Endothelial cell (in vitro differentiated cells): Measurements from ENCODE around the gene PMM2. TPM values are rescaled to one million over a fixed set of nuclear protein-coding genes. Genes with fewer than 3 reads are reported as not detected.
"Not testable (repeated sequence)": the region's sequence is repeated elsewhere in the genome, so short reads cannot be mapped to it uniquely, and the experiment has no call there.

Experiments
- DNase-seq: peaks from one replicate; pipeline ENCODE4 v3.0.0; 2021; ENCODE audit warnings: low spot score
- H3K27ac Mint-ChIP-seq: one replicate; pipeline ENCODE4 v1.8.0; 2021; ENCODE audit warnings: mixed read lengths, inconsistent platforms; ENCODE audit not compliant: unreplicated experiment
- H3K27me3 Mint-ChIP-seq: one replicate; pipeline ENCODE4 v1.8.0; 2021; ENCODE audit warnings: mild to moderate bottlenecking, moderate library complexity, mixed read lengths, inconsistent platforms; ENCODE audit not compliant: unreplicated experiment
- H3K36me3 Mint-ChIP-seq: one replicate; pipeline ENCODE4 v1.8.0; 2021; ENCODE audit warnings: mild to moderate bottlenecking, low read depth, mixed read lengths, inconsistent platforms; ENCODE audit not compliant: unreplicated experiment
- H3K4me1 Mint-ChIP-seq: one replicate; pipeline ENCODE4 v1.8.0; 2021; ENCODE audit warnings: mild to moderate bottlenecking, mixed read lengths, inconsistent platforms; ENCODE audit not compliant: unreplicated experiment
- H3K4me3 Mint-ChIP-seq: one replicate; pipeline ENCODE4 v1.8.0; 2021; ENCODE audit warnings: mild to moderate bottlenecking, mixed read lengths, inconsistent platforms; ENCODE audit not compliant: unreplicated experiment
- H3K9me3 Mint-ChIP-seq: one replicate; pipeline ENCODE4 v1.8.0; 2021; ENCODE audit warnings: mixed read lengths, inconsistent platforms; ENCODE audit not compliant: unreplicated experiment
- CTCF ChIP-seq: fragments of 200-600 bp; sonication (generic); IDR thresholded peaks from one replicate; pipeline ENCODE4 v1.5.0; 2021; ENCODE audit warnings: antibody characterized with exemption; ENCODE audit not compliant: unreplicated experiment
- total RNA-seq: library from RNA; stranded (reverse); fragmentation: NEBNext Ultra II Directional; extraction: Animal tissue kit (Norgen Biotek cat#: 25700); gene quantifications from one replicate; pipeline ENCODE4 v1.2.1, GENCODE V29; 2021; ENCODE audit not compliant: unreplicated experiment

Gene PMM2
- total RNA-seq, 1 donor from 2014 or later = 19.3 TPM

DNA sequence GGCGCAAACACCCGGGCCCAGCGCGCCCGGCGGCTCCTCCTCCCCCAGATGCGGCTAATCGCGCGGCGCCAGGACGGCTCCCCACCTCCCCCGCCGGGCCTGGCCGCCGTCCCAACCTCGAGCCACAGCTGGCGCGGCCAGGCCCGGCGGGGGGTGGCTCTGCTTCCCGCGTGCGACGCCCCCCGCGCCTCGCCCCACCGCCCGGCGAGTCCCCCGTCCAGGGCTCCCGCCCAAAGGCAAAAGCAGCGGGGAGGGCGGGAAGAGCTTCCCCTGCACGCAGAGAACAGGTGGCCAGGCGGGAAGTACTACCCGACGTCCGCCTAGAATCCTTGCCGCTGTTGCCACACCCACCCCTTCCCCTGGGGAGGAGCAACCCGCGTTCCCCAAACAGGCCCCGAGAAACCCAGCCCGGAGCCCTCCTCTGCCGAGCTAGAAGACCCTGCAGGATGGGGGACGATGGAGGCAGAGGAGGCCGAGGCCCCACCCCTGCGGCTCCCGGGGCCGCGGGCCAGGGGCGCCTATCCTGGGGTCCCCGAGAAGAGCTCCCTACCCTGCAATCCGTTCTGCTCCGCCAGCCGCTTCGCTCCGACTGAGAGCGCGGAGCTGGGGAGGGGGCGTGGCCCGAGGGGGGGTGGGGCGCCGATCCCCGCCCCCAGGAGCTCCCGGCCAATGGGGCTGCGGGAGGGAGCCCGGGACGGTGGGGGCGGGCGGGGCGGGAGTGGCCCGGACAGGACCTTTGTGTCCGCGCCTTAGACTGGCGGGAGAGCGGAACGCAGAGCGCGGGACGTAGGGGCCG is 71.0 kb downstream of the PMM2 start, which contains the start of gene CARHSP1:
Gene CARHSP1, minus strand, starts transcription at position 591 of the 796 bp plus-strand sequence. CDS start 9,678 bp downstream, outside the sequence.
- Mint-ChIP-seq H3K4me1 (peaks cover 32% of the 10 kb centered on the region), H3K27me3 (peaks cover 12% of the 10 kb centered on the region), H3K9me3 (no peaks in the 10 kb centered on the region), H3K36me3 (peaks cover 5% of the 10 kb centered on the region), H3K27ac (peak within 1 kb of the TSS; percentile 89), H3K4me3 (peak within 1 kb of the TSS; percentile 98)
- DNase-seq = peak; percentile 81
- no peak for TF ChIP-seq CTCF

- Mint-ChIP-seq H3K9me3 (no peaks in the 10 kb centered on the region), H3K27ac (peak overlapping the region; percentile 73), H3K4me3 (peak overlapping the region; percentile 92), H3K4me1 (peaks cover 24% of the 10 kb centered on the region), H3K27me3 (peaks cover 10% of the 10 kb centered on the region), H3K36me3 (peaks cover 5% of the 10 kb centered on the region)
- no peak for TF ChIP-seq CTCF
- DNase-seq = no peak
Measured at GRCh38 chr16:8869212-8869987, 71.8 kb downstream of the PMM2 start.

DNA sequence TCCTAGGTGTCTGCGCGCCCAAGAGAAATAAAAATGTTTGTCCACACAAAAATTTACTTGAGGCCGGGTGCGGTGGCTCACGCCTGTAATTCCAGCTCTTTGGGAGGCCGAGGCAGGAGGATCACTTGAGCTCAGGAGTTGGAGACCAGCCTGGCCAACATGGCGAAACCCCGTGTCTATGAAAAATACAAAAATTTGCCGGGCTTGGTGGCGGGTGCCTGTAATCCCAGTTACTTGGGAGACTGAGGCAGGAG is 72.3 kb downstream of the PMM2 start:
- not testable (repeated sequence) for H3K36me3 Mint-ChIP-seq, H3K4me3 Mint-ChIP-seq, H3K9me3 Mint-ChIP-seq, H3K27ac Mint-ChIP-seq, H3K27me3 Mint-ChIP-seq, DNase-seq
- H3K4me1 Mint-ChIP-seq = peaks cover 24% of the 10 kb centered on the region

- H3K36me3 Mint-ChIP-seq = peaks cover 5% of the 10 kb centered on the region
Measured at GRCh38 chr16:8872071-8872470, 74.4 kb downstream of the PMM2 start.

More at GRCh38 chr16:8872071-8872470, 74.4 kb downstream of the PMM2 start:
- H3K27ac Mint-ChIP-seq = no peak overlapping the region
- DNase-seq = no peak
- peaks cover 8% of the 10 kb centered on the region for H3K27me3 Mint-ChIP-seq
- no peak for TF ChIP-seq CTCF
- H3K9me3 Mint-ChIP-seq = no peaks in the 10 kb centered on the region
- no peak overlapping the region for H3K4me3 Mint-ChIP-seq
- H3K4me1 Mint-ChIP-seq = peaks cover 14% of the 10 kb centered on the region
